Fibroblast of skin of abdomen (primary cell): Measurements from ENCODE around the gene GARS1. TPM values are rescaled to one million over a fixed set of nuclear protein-coding genes. Genes with fewer than 3 reads are reported as not detected.
"Not testable (repeated sequence)": the region's sequence is repeated elsewhere in the genome, so short reads cannot be mapped to it uniquely, and the experiment has no call there.

Experiments
- DNase-seq: peaks from one replicate; pipeline ENCODE4 v3.0.0-alpha.2; 2013
- polyA plus RNA-seq, 2 experiments: library from polyadenylated mRNA; unstranded; fragments of 120-200 nt; gene quantifications; one replicate each; pipeline ENCODE4 v1.2.1, GENCODE V29; 2013; ENCODE audit not compliant: insufficient read length in 2 of 2

Gene GARS1, protein sequence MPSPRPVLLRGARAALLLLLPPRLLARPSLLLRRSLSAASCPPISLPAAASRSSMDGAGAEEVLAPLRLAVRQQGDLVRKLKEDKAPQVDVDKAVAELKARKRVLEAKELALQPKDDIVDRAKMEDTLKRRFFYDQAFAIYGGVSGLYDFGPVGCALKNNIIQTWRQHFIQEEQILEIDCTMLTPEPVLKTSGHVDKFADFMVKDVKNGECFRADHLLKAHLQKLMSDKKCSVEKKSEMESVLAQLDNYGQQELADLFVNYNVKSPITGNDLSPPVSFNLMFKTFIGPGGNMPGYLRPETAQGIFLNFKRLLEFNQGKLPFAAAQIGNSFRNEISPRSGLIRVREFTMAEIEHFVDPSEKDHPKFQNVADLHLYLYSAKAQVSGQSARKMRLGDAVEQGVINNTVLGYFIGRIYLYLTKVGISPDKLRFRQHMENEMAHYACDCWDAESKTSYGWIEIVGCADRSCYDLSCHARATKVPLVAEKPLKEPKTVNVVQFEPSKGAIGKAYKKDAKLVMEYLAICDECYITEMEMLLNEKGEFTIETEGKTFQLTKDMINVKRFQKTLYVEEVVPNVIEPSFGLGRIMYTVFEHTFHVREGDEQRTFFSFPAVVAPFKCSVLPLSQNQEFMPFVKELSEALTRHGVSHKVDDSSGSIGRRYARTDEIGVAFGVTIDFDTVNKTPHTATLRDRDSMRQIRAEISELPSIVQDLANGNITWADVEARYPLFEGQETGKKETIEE
- 654 TPM for polyA plus RNA-seq (2013, experiment 1 of 2; ENCODE audit: insufficient read length)
- 658 TPM for polyA plus RNA-seq (2013, experiment 2 of 2; ENCODE audit: insufficient read length)

DNA sequence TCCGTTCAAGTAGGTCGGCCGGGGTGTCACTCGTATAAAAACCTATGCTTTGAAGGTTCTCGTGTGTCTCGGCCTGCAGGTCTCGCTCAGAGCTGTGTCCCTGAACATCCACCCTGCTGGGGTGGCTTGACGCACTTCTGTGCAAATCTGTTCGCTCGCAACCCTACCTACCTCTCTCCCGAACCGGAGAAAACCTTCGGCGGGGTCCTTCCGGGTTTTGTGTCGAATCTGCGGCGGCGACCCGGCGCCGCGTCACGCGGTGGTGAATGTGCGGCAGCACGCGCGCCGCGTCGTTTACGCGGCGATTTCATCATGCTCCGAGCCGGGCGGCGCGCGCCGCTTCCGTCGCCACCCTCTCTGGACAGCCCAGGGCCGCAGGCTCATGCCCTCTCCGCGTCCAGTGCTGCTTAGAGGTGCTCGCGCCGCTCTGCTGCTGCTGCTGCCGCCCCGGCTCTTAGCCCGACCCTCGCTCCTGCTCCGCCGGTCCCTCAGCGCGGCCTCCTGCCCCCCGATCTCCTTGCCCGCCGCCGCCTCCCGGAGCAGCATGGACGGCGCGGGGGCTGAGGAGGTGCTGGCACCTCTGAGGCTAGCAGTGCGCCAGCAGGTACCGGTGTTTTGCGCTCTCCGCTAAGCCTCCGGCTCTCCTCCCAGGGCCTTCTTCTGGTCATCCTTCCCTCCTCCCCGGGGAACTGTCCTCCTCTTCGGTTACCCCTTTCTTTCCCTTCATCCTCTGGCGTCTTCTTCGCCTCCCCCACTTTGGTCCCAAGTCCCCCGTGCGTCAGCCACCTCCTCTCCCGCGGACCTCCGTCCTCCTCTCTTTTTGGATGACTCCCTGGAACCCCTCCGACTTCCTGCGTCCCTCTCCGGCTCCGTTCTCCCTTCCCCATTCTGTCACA is at the start of gene GARS1:
Gene GARS1, plus strand, starts transcription at position 339 of the 896 bp plus-strand sequence. Its CDS starts 44 bp downstream, at position 383.
- DNase-seq, result peak; percentile 92

DNA sequence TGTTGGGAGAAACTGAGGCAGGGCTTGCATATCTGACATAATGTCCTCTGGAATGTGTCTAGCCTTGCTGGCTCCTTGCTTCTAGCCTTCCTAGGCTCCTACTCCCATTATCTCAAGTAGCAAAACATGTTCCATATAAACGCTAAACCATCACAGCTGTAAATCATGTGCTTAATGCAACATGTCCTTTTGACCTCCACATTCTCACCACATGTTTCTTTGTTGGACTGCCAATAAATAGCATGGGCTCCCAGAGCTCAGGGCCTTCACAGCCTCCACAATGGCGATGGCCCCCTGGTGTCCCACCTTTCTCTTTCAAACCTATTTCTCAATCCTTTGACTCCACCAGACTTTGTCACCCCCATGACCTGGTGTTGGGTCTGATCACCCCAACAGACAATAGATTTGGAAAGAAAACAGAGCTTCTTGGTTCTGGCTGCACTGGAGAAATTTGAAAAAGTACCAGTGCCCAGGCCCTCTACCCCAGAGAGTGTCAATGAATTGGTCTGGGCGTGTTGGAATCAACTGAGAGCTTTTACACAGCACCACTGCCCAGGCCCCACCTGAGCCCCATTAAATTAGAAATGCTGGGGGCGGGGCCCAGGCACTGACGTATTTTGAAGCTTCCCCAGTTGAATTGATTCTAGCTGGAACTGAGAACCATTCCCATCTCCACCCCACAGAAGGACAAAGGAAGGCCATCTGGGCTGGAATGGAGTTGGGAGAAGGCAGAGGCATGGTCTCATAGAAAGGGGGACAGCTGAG is 48.7 kb upstream of the GARS1 start:
- DNase-seq, result peak; percentile 49

DNA sequence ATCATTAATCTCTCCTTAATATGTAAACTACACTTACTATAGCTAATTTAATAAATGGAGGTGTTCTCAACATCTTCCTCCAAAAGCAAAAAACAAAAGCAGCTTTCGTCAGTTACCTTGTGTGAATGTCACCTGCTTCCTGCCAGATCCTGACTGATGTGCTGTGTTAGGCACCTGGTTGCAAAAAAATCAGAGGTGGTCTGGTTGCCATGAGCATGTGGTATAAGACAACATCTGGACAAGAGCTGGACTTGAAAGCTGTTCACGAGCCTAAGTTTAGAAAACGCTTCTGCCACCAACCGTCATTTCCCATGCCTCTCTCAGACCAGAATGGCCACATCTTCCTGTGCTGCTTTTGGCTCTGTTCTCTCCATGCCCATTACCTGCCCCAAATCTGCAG is 48.1 kb upstream of the GARS1 start:
- DNase-seq, result no peak

DNA sequence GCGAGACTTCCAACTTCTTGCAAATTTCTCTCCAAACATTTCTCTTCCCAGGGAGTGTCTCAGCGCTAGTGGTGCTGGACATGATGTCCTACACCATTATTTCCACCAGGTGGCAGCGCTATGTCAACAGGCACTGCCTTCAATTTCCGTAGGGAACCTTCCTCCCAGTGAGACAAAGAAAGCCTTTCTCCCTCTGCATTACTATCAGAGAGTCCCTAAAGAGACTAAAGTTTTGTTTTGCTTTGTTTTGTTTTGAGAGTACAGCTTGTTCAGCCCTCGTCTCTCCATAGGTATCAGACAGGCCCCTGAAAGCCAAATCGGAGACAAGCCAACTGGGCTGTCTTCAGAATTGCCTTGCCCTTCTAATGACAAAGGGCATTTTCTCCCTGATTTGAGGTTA is 45.8 kb upstream of the GARS1 start:
- DNase-seq, result peak; percentile 61

DNA sequence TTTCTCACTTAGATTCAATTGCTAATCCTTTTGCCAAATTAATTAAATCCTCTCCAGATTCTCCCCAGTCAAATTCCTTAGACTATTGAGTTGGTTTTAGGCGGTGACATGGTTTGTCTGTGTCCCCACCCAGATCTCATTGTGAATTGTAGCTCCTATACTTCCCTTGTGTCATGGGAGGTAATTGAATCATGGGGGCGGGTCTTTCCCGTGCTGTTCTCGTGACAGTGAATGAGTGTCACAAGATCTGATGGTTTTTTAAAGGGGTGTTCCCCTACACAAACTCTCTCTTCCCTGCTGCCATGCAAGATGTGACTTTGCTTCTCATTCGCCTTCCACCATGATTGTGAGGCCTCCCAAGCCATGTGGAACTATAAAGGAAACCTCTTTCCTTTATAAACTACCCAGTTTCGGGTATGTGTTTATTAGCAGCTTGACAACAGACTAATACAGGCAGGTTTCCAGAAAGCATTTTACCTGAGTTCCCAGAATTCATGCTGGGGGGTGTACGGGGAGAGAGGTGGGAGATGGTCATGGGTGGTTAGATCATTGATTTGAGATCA is 44.7 kb upstream of the GARS1 start:
- no peak for DNase-seq

DNA sequence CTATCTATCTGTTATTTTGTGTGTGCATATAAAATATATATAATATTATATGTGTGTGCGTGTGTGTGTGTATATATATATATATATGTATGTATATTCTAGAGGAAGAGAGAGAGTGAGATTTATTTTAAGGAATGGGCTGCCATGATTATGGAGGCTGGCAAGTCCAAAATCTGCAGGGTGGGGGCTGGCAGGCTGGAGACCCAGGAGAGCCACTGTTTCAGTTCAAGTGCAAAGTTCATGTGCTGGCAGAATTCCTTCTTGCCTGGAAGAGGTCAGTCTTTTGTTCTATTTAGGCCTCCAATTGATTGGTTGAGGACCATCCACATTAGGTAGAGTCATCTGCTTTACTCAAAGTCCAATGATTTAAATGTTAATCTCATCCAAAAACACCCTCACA is 42.3 kb upstream of the GARS1 start:
- no peak for DNase-seq

DNA sequence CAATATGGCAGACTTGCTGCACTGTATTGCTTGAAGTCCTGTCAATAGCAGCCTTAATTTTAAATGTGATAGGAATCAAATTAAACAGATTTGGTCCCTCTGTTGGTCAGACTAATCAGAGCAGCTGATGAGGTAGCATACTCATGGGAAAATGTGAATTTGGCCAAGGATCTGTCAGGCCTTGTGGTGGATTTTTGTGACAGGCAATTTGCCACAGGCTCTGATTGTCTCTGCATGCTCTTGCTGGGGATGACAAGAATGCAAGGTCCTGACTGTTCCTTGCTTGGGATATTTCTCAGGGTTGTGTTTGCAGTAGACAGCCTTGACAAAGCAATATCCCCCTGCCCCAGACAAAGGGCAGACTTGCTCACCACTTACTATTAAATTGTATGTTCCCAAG is 41.5 kb upstream of the GARS1 start:
- no peak for DNase-seq

DNA sequence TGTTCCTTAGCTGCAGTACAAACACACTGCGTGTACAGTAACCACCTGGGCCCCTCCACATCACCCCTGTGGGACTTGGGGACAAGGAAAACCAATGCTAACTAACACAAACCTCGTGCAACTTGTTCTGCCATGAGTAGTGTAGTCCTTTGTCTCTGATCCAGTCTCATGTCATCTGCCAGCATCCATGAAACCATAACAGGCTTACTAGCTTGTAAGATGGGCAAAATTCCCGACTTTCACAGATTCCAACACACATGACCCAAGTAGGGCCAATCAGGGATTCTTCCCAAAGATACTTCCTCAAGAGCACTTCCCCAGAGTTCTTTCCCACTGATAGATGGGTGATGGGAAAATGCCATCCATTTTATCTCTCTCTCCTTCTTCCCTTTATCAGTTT is 41.1 kb upstream of the GARS1 start:
- DNase-seq, result no peak

DNA sequence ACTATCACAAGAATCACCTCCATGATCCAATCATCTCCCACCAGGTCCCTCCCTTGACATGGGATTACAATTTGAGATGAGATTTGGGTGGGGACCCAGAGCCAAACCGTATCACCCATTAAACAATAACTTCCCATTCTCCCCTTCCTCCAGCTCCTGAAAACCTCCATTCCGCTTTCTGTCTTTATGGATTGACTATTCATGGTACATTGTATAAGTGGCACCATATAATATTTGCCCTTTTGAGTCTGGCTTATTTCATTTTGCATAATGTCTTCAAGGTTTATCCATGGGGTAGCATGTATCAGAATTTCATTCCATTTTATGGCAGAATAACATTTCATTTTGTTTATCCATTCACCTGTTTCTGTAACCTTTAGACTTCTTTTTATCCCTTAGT is 39.2 kb upstream of the GARS1 start:
- DNase-seq, result no peak

DNA sequence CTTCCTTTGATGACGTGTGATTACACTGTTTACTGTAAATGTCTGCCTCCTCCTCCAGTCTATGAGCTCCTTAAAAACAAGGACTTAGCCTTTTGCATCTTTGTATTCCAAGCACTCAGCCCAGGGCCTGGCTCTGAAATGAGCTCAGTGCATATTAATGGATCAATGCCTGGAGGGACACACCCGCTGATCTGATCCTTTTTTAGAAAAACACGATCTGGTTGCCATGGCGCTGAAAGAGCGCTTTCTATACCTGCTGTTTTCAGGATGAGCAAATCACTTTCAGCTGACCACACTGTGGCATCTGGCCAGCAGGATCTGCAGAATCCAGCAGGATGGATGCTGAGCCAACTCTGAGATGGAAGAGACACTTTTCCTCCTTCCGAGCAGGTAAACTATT is 37.8 kb upstream of the GARS1 start:
- DNase-seq, result peak; percentile 29

DNA sequence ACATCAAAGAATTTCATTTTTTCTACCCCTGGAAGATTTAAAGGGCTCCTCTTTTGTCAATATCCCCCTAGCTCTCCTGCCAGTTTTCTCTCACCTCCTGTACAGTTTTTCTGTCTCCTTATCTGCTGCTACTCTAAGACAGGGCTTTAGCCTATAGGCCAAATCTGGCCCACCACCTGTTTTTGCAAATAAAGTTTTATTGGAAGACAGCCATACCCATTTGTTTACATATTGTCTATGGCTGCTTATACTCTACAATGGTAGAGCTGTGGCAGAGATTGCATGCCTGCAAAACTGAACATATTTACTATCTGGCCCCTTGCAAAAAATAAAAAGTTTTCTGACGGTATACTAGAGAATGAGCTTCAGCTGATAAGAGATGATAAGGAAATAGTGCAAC is 37.4 kb upstream of the GARS1 start:
- no peak for DNase-seq

DNA sequence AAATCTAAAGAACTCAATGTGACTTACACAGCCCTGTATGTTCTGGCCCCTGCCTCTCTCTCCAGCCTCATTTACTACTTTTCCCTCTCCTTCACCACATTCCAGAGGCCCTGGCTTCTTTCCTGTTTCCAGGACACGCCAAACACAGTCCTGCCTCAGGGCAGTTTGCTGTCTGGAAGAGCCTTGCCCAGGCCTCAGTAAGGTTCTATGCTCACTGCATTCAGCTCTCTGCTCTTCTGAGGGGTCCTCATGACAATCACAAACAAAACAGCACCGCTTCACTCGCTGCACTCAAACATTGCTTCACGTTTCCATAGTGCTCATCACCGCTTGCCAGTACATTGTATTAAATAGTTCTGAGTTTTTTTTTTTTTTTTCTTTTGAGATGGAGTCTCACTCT is 35.1 kb upstream of the GARS1 start:
- no peak for DNase-seq

DNA sequence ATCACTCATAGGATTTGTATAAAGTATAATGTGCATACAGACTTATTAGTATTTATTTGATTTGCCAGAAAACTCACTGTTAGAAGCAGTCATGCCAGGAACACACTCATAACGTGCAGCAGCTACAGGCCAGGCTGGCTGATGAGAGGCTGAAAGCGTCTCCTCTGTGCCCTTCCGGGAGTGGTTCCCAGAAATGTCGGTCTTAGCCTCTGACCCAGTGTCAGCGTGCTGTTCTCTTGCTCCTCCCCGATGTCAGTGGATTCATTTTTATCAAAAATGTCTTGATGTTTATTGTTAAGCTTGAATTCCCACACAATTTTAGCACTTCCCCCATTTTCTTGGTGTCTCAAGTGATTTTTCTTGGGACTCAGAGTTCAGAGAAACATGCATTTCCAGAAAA is 33.3 kb upstream of the GARS1 start:
- no peak for DNase-seq

DNA sequence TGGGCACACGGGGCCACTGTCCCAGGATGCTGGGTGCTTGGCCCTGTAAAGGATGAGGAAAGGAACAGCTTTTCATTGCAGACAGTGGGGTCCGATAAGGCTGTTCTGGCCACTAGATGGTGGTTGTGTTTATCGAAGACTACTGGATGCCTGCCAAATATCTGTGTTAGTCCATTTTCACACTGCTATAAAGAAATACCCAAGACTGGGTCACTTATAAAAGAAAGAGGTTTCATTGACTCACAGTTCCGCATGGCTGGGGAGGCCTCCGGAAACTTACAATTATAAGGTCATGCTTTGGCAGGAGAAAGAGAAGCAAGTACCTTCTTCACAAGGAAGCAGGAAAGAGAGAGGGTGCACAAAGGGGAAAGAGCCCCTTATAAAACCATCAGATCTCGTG is 32.2 kb upstream of the GARS1 start:
- DNase-seq, result peak; percentile 18

DNA sequence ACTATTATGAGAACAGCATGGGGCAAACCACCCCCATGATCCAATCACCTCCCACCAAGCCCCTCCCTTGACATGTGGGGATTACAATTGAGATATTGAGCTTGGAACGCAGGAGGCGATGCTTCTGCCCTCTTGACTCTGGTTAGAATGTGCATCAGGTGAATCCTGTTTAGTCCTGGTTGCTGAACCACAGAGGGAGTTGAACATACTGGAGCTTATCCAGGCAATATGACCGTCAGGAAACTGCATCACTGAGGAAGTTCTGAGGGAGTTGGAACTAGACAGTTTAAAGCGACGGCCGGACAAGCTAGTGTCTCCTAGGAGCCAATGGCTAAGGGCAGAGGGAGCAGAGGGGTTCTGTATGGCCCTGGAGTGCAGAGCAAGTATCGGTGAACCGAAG is 31.8 kb upstream of the GARS1 start:
- no peak for DNase-seq

DNA sequence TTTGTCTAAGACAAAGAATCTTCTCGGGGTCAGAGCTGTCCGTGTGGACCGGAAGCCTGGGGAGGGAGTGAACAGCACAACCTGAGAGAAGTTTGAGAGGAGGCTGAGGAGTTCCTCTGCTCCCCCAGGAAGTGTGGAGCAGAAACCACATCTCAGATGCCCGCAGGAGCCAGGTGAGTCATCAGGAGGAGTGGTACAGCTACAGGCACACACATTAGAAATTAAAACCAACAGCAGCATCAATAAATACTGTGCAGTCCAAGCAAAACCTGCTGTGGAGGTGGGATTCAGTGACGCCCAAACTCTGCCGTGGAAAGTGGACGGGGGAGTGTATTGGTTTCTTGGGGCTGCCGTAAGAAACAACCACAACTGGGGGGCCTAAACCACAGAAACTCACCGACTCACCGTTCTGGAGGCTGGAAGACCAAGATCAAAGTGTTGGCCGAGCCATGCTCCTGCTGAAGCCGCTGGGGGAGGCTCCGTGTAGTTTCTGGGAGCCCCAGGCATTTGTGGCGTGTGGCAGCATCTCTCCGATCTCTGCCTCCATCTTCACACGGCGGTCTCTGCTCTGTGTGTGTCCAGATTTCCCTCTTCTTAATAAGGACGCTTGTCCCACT is 31.2 kb upstream of the GARS1 start:
- peak; percentile 17 for DNase-seq

DNA sequence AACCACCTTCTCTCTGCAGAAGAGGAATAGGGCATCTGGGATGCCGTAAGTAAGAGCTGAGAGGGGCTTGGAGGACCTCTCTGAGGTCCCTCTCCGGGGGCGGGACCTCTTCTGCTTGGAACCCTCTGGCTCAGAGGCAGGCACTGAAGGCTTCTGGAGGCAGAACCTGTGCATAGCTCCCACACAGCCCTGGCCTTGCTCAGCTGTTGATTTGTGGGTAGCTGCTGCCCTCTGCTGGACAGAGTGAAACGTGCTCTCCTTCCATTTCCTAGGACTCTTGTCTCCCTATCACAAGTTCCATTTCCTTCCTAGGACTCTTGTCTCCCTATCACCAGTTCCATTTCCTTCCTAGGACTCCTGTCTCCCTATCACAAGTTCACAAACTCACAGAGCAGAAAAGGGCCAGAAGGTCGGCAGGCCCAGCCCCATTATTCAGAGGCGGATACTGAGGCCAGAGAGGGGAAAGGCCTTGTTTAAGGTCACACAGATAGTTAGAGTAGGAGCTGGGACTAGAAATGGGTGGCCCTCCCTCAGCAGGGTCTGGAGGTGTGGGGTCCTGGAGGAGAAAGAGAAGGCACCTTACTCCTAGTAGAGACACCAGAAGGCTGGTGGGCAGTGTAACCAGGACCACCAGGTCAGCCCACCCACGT is 30.3 kb upstream of the GARS1 start:
- DNase-seq, result peak; percentile 75

DNA sequence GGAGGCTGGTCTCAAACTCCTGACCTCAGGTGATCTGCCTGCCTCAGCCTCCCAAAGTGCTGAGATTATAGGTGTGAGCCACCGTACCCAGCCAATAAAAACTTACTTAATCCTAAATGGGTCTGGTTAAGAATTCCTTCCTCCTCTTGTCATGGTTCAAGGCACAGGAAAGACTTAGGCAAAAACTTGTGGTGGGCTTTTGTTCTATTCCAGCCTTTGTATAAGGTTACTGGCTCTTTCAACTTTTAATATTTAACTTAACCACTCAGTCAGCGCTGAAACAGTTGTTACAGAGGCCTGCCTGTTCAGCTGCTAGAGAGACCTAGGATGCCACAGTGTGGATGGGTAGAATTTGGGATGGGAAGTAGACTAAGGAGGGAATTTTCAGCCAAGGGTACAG is 28.1 kb upstream of the GARS1 start:
- DNase-seq, result no peak

DNA sequence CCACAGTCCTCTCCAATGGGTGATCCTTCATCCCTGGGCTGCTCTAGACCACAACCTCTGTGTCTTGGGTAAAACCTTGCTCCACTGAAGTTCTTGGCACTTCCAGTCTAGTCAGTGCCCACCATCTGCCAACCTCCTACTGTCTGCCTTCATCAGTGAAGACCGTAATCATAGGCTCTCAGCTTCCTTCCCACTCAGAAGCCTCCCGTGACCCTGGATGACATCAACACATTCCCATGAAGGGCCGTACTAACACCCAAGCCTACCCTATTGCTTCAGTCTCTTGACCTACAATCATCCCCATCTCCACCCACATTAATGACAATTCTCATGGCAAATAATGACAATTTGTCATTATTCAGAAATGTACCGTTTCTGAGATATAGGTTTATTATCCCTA is 27.6 kb upstream of the GARS1 start:
- DNase-seq, result no peak

DNA sequence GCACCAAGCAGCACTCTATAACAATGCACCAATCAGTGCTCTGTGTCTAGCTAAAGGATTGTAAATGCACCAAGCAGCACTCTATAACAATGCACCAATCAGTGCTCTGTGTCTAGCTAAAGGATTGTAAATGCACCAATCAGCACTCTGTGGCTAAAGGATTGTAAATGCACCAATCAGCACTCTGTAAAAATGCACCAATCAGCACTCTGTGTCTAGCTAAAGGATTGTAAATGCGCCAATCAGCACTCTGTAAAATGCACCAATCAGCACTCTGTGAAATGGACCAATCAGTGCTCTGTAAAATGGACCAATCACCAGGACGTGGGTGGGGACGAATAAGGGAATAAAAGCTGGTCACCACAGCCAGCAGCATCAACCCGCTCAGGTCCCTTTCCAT is 24.4 kb upstream of the GARS1 start:
- DNase-seq, result not testable (repeated sequence)
